Peyer's patch (tissue), 4 donors: ENCODE data around the gene PDE8B. TPM values are rescaled to one million over a fixed set of nuclear protein-coding genes. Genes with fewer than 3 reads are reported as not detected.

Experiments used
- DNase-seq, 3 donors: peaks; one replicate each; pipeline ENCODE4 v3.0.0-alpha.2; 2017 to 2019
- H3K27ac ChIP-seq, 4 donors: fragments of 200-600 bp; sonication (generic); one replicate each; pipeline ENCODE4 v1.5.1; 2016 to 2019
- H3K27me3 ChIP-seq, 2 donors: fragments of 200-600 bp; sonication (generic); one replicate each; pipeline ENCODE4 v1.5.1; 2019
- H3K36me3 ChIP-seq, 3 donors: fragments of 200-600 bp; sonication (generic); one replicate each; pipeline ENCODE4 v1.5.1; 2016 to 2019
- H3K4me1 ChIP-seq, 4 donors: fragments of 200-600 bp; sonication (generic); one replicate each; pipeline ENCODE4 v1.5.1; 2016 to 2019
- H3K4me3 ChIP-seq, 4 donors: fragments of 200-600 bp; sonication (generic); 1 replicate in 3 of 4; 2 replicates in 1 of 4; pipeline ENCODE4 v1.5.1; 2016 to 2019; ENCODE audit warnings: mild to moderate bottlenecking in 1 of 4
- H3K9me3 ChIP-seq, 4 donors: fragments of 200-600 bp; sonication (generic); one replicate each; pipeline ENCODE4 v1.5.1; 2016 to 2019; ENCODE audit warnings: mild to moderate bottlenecking in 1 of 4
- POLR2A ChIP-seq, 2 donors: fragments of 450-650 bp; IDR thresholded peaks; one replicate each; pipeline ENCODE4 v1.5.1; 2017; ENCODE audit warnings: antibody characterized with exemption in 2 of 2, mild to moderate bottlenecking in 2 of 2, moderate library complexity in 2 of 2
- total RNA-seq, 4 donors: library from RNA; depleted of rRNA; stranded (reverse); fragments of >200 nt; gene quantifications; one replicate each; pipeline ENCODE4 v1.1.0, GENCODE V29; 2016
- TF ChIP-seq, protein P1 (sequence below), 6 experiments: fragments of 450-650 bp in 4 of 6; fragments of 200-600 bp in 2 of 6; sonication (generic) in 1 of 6; IDR thresholded peaks; one replicate each; pipeline ENCODE4 v1.5.1; 2017 to 2019; ENCODE audit warnings: antibody characterized with exemption in 6 of 6, mild to moderate bottlenecking in 3 of 6, moderate library complexity in 1 of 6

Gene PDE8B
- total RNA-seq, 4 donors from 2014 or later: 0.94 to 3.1 (median 1.9) TPM

DNA sequence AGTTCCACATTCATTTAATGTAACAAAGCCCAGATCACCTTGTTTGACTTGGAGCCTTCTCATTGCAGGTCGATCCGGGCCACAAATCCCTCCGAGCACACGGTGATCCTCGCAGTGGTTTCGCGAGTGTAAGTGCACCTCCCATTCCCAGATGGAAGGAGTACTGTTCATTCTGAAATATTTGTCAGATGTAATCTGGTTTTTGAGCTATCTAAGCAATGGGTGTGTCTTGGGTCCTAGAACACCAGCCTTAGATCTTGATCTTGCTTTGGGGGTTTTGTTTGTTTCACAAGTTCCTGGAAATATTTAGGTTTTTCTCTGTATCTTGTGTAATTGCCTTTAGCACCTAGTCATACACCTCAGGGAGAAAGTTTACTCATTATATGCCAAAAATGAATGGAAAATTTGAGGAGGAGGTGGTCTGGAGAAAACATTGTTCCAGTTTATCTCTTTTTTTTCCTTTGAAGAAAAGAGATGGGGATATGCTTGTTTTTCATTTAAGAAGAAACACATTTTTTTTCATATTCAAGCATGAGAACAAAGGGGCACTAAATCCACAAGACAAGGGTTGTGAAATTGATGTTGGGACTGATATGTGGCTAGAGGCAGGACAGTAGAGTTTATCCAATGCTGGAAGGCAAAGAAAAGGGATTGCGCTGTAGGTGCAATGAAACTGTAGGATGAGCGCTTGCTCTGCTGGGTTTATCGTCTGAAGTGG lies 118.6 kb downstream of the PDE8B start:
- H3K27ac ChIP-seq: no peak overlapping the region
- no peaks in the 10 kb centered on the region for H3K4me1 ChIP-seq
- H3K4me3 ChIP-seq: no peak overlapping the region
- DNase-seq: no peak
- no peaks in the 10 kb centered on the region for H3K27me3 ChIP-seq
- TF ChIP-seq POLR2A (IDR thresholded peaks at IDR 0.05): no peak
- TF ChIP-seq, protein P1, sequence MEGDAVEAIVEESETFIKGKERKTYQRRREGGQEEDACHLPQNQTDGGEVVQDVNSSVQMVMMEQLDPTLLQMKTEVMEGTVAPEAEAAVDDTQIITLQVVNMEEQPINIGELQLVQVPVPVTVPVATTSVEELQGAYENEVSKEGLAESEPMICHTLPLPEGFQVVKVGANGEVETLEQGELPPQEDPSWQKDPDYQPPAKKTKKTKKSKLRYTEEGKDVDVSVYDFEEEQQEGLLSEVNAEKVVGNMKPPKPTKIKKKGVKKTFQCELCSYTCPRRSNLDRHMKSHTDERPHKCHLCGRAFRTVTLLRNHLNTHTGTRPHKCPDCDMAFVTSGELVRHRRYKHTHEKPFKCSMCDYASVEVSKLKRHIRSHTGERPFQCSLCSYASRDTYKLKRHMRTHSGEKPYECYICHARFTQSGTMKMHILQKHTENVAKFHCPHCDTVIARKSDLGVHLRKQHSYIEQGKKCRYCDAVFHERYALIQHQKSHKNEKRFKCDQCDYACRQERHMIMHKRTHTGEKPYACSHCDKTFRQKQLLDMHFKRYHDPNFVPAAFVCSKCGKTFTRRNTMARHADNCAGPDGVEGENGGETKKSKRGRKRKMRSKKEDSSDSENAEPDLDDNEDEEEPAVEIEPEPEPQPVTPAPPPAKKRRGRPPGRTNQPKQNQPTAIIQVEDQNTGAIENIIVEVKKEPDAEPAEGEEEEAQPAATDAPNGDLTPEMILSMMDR (IDR thresholded peaks at IDR 0.05): no peak
- H3K36me3 ChIP-seq: no peaks in the 10 kb centered on the region
- no peaks in the 10 kb centered on the region for H3K9me3 ChIP-seq

DNA sequence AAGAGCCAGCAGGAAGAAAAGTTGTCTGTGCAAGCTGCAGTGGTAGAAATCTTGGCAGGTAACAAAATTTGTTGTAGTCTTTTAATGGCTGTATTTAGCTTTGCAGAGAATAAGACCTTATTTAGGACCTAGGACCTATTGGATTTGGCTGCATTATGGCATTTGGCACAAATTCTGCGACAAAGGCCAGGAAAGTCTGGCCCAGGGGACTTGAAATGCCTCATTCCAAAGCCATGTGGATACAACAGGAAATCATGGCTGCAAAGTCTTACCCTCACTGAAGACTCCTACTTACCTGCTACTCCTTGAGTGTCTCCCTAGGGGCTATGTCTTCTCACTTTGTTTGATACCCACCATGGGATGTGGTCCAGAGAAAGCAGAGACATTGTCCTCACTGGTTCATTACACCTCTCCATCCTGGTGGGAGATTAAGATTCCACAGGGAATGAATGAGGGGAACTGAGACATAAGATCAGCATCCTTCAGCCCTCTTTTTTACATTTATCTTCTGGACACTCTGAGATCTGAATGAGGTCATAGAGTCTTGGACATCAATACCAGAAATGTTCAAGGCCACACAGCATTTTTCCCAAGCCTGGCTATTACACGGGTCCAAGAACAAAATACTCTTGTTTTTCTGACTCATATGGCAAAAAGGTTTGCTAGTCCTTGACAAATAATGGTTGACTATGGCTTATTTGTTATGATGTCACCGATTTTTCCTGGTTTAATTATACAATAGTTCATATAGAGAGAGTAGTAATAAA lies 119.4 kb downstream of the PDE8B start:
- TF ChIP-seq POLR2A (IDR thresholded peaks at IDR 0.05): no peak
- TF ChIP-seq, protein P1 (IDR thresholded peaks at IDR 0.05): no peak
- H3K4me1 ChIP-seq: no peaks in the 10 kb centered on the region
- no peaks in the 10 kb centered on the region for H3K9me3 ChIP-seq
- no peak for DNase-seq
- H3K27ac ChIP-seq: no peak overlapping the region
- no peaks in the 10 kb centered on the region for H3K27me3 ChIP-seq
- no peak overlapping the region for H3K4me3 ChIP-seq
- no peaks in the 10 kb centered on the region for H3K36me3 ChIP-seq

DNA sequence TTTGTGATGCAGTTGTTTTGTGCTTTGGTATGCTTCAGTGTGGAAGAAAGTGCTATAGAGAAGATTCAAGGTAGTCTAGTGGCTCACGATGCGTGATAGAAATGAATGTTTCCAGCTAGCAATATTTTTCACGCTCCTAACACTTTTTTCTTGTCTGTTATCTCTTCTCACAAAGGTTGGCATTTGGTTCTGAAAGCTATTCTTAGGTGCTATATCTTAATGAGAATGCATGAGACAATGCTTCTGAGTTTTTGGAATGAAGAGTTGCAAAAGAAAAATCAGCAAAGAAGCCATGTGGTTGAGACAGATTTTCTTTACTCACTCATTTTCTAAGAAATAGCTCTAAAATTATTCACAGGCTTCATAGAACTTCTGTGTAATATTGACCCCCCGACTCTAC lies 122.6 kb downstream of the PDE8B start:
- H3K4me1 ChIP-seq: no peaks in the 10 kb centered on the region
- no peak overlapping the region for H3K27ac ChIP-seq
- no peak for DNase-seq
- H3K9me3 ChIP-seq: no peaks in the 10 kb centered on the region
- H3K27me3 ChIP-seq: no peaks in the 10 kb centered on the region
- no peak overlapping the region for H3K4me3 ChIP-seq
- no peaks in the 10 kb centered on the region for H3K36me3 ChIP-seq
- TF ChIP-seq, protein P1 (IDR thresholded peaks at IDR 0.05): no peak
- no peak for TF ChIP-seq POLR2A (IDR thresholded peaks at IDR 0.05)

DNA sequence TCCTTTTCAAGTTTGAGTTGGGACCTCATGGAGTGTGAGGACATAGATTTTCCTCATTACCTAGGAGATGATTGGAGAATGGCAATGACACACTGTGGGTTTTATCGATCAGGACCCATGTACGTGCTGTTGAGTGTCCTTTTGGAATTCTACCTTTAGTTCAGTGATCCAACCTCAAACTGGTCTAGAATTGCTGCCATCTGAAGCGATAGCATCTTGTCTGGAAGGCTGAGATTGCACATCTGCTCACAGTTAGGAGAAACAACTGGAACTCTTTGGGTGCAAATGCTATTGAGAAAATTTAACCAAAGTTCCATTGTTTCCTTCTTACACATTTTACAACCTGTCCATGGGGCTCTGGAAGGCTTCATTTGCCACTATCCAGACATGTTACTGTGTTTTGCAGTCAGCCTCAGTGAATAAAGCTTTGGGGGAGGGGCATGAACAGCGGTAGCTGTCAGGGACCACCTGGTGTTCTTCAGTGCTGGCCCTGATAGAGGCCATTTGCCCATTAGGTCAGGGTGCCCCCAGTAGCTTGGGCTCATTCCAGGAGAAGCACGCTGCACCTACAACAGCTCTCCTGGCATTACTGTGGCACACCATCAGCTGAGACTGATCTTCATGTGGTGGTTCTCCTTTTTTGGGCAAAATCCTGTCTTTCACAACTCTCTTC lies 123.1 kb downstream of the PDE8B start:
- H3K27ac ChIP-seq: no peak overlapping the region
- H3K27me3 ChIP-seq: no peaks in the 10 kb centered on the region
- TF ChIP-seq POLR2A (IDR thresholded peaks at IDR 0.05): no peak
- TF ChIP-seq, protein P1 (IDR thresholded peaks at IDR 0.05): no peak
- no peak for DNase-seq
- no peak overlapping the region for H3K4me3 ChIP-seq
- no peaks in the 10 kb centered on the region for H3K9me3 ChIP-seq
- no peaks in the 10 kb centered on the region for H3K36me3 ChIP-seq
- H3K4me1 ChIP-seq: no peaks in the 10 kb centered on the region

DNA sequence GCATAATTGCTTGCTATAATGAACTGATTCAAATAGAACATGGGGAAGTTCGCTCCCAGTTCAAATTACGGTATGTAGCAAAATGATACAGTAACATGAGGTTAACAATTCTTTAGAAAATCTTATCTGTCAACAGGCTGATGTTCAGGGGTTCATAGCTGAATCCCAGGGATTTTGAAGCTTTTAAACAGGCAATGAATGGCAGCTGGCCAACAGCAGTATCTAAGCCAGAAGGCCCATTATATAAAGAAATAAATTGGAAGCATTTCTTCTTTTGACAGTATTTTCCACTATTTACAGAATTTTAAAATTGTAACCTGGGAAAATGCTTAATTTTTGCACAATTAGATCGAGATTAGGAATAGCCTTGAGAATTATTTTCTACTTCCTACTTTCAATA lies 126.8 kb downstream of the PDE8B start:
- Histone ChIP-seq H3K36me3 (no peaks in the 10 kb centered on the region), H3K27ac (no peak overlapping the region), H3K27me3 (no peaks in the 10 kb centered on the region), H3K4me1 (no peaks in the 10 kb centered on the region), H3K9me3 (no peaks in the 10 kb centered on the region), H3K4me3 (no peak overlapping the region)
- no peak for DNase-seq
- TF ChIP-seq, protein P1 (IDR thresholded peaks at IDR 0.05): no peak
- no peak for TF ChIP-seq POLR2A (IDR thresholded peaks at IDR 0.05)
